ENCODE measurements around the gene FPR2.

DNA sequence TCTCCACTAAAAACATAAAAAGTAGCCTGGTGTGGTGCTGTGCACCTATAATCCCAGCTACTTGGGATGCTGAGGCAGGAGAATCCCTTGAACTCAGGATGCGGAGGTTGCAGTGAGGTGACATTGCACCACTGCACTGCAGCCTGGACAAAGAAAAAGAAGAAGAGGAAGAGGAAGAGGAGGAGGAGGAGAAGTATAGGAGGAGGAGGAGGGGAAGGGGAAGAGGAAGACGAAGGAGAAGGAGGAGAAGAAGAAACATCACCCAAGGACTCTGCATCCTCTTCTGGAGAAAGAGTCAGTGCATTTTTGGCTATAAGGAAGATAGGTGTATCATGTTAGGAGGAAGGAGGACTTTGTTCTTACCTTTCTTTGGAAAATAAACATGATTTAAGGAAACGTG, 21.0 kb downstream of the FPR2 start:
- TF ChIP-seq, protein P1, sequence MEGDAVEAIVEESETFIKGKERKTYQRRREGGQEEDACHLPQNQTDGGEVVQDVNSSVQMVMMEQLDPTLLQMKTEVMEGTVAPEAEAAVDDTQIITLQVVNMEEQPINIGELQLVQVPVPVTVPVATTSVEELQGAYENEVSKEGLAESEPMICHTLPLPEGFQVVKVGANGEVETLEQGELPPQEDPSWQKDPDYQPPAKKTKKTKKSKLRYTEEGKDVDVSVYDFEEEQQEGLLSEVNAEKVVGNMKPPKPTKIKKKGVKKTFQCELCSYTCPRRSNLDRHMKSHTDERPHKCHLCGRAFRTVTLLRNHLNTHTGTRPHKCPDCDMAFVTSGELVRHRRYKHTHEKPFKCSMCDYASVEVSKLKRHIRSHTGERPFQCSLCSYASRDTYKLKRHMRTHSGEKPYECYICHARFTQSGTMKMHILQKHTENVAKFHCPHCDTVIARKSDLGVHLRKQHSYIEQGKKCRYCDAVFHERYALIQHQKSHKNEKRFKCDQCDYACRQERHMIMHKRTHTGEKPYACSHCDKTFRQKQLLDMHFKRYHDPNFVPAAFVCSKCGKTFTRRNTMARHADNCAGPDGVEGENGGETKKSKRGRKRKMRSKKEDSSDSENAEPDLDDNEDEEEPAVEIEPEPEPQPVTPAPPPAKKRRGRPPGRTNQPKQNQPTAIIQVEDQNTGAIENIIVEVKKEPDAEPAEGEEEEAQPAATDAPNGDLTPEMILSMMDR (conservative IDR thresholded peaks at IDR 0.05): no peak
- no peak for TF ChIP-seq EZH2 (IDR thresholded peaks at IDR 0.05; ENCODE audit: low read depth)

Measured in PC-9 (cell line).